NCI-H510A treated with DMSO at 0.1 percent for 48 hours (cell line): ENCODE results near the gene PIK3R1.
A peak's percentile ranks its signal among the peaks of the same experiment; 100 is the strongest.

Source experiments
- DNase-seq: peaks from one replicate; lab custom pipeline; 2025; lab: John Stamatoyannopoulos, UW

PIK3R1 gene

DNA sequence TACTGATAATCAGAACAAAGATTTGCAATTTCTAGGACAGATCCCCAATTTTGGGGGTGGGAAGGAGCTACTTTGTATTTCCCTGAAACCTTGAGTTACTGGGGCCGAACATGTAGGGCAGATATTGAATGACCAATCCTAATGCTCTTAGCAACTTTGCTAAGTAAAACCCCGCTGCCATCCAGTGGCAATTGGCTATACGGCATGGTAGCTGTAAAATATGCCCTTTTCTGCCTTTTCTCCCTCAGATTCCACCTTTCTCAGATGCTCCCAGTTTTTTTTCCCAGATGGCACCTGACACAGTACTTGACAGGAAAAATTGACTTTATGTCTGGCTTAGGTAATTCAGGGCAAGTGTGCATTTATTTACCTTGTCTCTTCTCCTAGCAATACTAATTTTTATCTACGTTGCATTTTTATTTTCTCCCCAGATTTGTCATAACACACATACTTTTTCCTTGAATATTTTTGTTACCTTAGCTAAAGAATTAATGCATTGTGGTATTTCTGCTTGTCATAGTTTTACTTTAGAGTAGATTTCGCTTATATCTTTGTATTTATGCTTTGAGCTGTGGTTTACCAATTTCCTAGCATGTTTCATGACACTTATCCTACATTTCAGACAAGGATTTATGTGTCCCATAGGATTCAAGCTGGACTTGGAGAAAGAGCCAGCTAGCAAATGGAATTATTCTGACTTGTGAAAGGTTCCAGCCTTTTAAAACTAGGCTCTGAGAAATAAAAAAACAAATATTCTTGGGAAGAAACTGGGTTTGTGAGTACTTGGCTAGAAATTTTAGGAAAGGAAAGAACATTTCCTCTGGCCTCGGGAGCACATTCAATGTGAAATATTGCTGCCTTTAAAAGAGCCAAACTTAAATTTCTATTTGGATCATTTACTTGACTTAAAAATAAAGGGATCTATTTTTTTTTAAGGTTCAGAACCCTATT is 37.4 kb downstream of the PIK3R1 start:
- peak; percentile 31 for DNase-seq

DNA sequence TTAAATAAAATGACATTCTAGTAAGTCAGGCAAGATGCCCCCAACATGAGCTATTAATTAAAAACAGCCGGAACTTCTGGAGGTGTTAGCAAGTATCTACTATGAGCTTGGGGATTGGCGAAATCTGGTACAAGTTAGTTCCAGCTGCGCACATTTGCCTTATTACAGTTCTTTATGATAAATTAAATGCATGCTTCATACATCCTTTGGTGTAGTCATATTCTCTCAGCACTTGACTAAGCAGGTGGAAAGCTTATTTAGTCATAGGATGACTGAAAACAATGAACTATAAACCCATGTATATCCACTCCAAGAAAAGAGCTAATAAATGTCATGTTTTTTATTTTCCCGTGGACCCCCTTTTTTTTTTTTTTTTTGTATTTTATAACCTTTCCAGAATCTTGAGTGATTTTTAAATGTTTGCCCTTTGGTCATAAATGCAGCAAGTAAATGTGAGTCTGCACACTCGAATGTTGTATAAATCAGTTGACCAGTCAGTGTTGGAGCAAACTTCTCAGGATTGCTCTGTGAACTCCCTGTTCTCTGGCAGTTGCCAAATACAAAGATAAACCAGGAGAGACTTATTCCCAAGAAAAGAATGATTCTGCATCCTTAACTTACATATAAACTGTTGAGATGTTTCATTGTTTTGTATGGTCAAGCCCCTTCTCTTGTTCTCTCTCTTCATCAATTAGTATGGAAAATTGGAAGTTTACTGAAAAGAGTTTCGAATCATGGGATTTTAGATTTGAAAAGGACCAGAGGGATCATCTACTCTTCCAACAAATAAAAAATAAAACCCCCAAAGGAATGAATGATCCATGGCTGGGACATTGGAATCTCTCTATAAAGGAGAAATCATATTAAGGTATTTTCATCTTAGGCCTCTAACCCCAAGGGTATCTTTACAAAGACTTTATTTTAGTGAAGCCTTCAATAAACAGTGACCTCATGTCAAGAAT is 38.3 kb downstream of the PIK3R1 start:
- no peak for DNase-seq

DNA sequence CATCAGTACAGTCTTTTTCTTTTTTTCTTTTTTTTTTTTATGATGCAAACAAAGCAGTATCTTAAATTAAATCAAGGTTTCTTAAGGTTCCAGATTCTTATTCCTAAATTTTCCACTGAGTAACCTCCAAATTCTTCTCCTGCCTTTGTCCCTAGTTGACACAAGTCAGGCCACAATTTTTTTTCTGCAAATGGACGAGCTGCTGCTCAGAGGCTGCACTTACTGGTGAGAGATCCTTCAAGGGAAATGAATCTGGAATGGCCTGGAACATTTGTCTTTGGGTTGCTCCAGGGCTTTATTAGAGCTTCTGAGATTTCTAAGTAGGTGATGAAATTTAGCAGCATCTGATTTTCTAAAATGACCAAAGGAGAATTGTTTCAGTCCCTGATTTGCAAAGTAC is 39.3 kb downstream of the PIK3R1 start:
- no peak for DNase-seq

DNA sequence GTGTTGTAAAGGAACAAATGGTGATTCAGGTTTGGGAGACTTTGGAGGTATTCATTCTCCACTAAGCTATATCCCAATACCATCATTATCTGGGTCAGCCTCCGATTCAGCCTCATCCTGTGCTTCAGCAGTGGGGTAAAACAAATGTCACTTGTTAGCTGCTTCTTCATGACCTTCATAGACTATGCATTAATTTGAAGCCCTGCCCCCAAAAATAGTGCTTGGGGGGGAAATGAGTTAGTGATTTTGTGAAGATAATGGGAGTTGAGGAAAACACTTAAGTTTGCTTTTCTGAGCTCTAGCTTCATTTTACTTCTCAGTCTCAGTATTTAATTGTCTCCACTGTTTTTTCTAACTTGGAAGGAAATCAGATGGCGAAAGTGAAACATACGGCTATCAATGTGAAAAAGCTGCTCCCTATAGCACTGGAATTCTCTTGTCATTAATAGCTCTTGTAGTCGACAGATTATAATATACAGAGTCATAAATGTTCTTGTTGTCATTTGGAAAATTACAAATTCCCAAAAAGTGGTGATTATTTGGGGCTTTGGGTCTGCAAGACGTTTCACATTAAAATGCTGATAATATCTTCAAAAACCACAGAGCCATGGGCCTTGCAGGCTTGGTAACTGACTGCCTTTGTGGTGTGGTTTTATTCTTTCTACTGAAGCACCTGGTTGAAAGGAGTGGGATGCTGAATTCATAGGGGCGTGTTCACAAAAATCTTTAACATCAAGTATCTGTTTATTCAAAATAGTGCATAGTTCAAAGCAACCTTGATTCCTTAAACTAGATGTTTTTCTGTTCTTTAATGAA is 40.0 kb downstream of the PIK3R1 start:
- no peak for DNase-seq

DNA sequence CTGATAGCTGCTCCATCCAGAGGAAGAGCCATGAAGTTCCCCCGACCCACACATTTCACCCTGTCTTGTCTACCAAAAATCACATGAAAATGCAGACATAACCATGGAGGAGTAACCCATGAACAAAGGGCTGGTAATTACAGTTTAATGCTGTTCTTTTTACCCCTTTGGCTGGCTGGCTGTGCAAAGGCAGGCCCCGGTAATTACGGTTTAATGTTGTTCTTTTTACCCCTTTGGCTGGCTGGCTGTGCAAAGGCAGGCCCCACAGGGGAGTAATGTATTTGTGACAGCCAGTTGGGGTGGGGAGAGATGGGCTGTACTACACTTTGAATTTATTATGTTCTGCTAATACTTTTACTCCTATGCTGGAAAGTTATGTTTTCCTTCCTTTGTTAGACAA is 41.7 kb downstream of the PIK3R1 start:
- DNase-seq, result no peak

DNA sequence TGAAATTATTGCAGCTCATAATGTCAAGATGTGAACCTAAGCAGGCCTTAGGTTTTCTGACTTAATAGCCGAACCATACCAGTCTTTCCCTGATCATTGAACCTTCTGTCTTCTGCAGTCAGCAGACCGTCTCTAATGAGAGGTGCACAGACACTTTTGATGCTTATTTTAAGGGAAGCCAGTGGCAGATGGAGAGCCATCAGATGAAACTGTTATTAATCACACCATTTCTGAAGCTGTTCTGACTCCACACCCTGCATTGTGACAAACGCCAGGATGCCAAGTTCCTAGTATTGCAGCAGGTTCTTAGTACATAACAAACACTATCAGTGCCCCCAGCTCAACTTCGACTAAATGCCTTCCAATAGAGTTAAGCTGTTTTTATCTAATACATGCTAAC is 43.0 kb downstream of the PIK3R1 start:
- no peak for DNase-seq

DNA sequence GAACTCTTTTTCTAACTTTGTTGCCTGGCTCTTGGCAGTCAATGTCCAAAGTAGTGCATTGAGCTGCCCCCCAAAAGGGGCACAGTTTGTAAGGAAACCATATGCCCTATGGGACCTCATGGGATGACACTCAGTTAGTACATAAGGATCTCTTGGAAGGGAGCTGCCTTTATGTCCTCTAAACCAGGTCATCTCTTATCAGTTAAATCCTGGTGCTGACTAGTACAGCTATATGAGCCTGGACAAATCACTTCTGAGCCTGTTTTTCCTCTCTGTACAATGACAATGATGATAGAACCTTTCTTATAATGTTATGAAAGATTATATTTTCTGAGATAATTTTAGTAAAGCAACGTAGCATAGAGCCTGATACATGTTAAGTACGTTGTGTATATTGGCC is 44.1 kb downstream of the PIK3R1 start:
- DNase-seq, result no peak

DNA sequence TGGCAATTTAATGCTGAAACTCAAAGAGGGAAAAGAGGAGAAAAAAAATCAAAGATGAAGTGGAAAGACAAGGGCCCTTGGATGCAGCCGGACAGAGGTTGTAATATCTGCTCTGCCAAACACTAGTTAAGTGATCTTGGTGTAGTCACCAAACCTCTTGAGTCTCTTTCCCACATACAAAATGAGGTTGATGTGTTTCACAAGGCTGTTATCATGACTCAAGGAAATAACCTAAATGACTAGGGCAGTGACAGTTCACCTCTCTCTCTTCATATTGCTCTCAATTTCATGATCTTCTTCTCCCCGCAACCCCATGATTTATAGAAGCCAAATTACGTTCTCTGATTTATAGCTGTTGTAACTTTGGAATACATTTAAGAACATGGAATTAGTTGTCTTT is 44.9 kb downstream of the PIK3R1 start:
- DNase-seq, result no peak

DNA sequence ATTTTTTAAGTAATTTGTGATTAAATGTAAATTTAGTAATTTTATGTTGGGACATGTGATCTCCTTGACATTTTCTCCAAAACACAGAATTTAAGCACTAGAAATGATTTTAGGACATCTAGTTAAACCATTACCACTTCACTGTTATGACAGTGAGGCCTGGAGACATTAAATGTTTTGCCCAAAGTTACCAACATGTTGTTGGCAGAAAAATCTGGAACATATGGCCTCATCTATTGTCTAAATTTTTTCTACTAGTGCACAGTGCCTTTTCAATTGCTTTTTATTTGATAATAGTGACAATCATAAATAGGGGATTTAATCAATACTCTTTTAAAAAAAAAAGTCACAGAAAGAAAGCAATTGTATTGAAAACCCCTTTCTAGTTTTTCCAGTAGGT is 45.6 kb downstream of the PIK3R1 start:
- DNase-seq, result no peak

DNA sequence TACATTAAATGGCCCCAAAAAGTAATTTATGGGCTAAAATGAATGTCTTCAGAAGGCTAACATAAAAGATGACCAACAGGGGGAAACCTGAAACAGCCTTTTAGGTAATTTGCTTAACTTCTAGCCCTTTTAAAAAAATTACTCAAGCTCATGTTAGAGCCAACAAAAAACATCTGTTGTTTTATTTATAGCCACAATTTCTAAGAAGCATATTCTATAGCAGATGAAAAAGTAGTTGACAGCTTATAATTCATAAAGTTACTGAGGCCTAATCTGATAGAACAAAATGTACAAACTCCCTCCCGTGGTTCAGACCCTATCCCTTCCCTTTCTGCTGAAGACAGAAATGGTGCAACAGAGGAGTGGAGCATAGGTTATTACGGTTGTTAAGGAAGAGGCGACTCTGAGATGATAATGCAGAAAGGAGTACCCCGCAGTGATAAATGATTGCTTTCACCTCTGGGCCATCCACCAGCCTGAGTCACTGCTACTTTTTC is 46.1 kb downstream of the PIK3R1 start:
- no peak for DNase-seq

DNA sequence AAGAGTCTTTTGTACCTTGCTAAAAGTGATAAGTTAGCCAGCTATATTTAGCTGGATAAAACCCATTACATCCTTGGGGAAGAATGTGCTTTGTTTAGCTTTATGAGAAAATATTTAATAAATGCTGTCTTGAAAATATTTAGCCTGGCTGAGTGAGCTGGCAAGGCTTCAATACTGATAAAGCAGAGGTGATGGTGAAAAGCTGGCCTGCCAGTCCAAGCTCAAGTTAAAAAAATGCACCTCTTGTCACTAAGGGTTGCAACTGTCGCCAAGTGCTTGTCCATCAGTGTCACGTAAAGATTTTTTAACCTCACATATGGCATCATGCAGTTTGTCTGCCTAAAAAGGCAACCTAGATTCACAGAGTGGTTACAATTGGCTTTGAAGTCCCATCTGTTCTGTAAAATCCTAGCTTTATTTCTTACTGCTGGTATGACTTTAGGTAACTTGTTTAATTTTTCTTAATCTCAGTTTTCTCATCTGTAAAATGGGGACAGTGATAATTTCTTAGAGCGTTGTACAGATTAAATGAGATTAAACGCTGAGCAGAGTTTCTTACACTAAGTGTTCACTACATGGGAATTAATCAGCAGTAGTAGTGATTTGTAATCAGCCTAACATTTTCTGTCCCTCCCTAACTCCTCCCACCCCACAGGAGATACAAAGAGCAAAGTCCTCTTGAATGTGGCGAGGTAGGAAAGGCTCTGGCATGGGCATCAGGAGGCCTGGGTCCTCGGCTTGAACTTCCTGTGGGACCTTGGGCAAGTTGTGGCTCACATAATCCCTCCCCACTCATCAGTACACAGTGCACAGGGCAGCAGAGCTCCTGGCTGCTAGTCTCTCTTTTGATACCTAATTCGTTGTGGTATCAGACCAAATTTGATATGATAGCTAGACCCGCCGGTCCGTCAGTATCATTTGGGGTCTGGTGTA is 48.7 kb downstream of the PIK3R1 start:
- DNase-seq, result no peak

DNA sequence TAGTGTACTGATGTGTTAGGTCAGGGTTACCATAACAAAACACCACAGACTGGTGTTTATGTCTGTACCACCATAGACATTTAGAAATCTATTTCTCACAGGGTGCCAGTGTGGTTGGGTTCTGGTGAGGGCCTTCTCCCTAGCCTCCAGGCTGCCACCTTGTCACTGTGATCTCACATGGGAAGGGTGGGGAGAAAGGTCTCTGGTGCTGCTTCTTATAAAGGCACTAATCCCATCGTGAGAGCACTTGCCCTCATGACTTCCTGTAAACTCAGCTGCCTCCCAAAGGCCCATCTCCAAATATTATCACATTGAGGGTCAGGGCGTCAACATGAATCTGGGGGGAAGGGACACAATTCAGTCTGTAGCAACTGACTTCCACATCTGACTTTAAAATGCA is 49.8 kb downstream of the PIK3R1 start:
- DNase-seq, result no peak

DNA sequence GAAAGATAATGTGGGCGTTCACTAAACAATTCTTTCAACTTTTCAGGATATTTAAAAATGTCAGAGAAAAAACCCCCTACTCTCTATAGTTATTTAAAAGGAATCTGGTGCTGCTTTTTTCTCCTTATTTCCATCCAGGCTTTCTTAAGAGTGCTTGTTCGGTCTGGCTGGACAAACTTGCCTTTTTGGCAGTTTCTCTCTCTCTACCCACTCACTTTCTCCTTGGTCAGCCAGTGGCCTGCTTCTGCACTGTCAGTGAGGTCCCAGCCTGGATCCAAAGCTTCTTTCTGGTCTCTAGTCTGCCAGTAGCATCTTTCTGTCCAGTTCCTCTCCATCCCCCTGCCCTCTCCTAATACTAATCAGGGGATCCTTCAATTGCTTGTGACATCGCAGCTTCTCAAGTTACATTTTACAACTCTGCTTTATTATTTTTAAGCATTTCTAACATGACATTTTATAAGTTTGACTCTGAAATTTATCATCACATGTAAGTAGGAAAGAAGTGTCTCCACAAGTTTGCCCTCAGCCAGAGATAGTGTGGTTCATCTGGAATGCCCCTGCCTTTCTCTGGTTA is 50.4 kb downstream of the PIK3R1 start:
- DNase-seq, result no peak

DNA sequence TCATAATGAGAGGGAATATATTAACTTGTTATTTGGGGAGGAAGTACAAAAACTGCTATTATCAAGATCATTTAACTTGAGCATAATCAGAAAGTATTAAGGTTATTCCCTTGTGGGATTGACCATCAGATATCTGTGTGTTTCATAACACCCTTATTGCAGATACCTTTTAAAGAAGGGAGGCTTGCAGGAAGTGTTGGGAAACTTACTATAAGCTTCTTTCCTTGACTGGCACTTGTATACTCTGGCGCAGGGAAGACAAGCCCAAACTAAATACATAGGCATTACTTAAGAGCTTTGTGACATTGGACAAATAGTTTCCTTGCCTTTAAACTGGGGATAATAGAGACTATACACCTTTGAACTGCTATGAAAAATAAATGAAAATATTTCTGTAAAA is 50.9 kb downstream of the PIK3R1 start:
- no peak for DNase-seq

DNA sequence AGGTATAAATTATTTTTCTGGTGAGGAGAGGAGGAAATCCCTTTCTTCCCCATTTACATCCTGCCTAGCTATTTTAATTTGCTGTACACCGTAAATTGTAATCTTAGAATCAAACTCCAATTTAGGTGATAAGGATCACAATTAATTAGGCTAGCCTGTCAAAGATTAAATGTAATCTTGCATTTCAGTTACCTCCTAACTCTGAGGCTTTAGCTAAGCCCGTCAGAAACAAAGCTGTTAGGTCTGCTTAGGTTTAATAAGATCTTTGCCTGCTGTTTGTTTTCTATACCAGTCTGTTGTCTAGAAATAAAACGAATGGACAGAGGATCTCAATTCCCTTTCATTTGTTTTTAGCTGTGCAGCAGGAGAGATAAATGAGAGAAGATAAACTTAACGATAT is 51.5 kb downstream of the PIK3R1 start:
- DNase-seq, result no peak

DNA sequence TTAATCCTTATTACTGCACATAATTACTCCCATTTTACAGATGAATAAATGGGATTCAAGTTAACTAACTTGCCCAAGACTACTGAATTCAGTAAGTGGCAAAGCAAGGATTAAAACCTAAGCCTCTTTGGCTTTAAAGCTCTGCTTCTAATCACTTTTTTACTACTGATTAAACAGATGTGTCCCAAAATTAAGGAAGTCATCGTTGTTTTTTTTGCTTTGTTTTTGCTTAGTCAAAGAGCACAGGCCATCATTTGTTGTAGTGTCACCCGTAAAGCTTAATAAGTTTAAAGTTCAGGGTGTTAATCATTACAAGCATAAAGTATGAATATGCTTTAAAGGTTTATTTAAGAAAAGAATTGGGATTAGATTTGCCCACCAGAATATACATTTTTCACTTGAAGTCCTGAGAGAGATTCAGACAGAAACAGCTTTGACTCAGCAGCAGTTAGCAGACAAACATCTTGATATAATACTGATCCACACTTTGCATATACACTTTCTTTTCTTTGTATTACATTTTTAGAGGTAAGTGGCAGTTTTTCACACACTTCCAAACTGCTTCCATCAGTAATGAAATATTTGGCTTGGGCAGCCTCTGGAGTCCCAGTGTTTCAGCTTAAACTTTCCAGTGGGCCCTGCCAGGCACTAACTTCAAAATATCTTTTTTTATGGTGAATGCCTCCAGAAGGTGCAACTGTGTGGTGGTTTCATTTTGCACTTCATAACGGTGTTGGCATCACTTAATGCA is 52.7 kb downstream of the PIK3R1 start:
- no peak for DNase-seq

DNA sequence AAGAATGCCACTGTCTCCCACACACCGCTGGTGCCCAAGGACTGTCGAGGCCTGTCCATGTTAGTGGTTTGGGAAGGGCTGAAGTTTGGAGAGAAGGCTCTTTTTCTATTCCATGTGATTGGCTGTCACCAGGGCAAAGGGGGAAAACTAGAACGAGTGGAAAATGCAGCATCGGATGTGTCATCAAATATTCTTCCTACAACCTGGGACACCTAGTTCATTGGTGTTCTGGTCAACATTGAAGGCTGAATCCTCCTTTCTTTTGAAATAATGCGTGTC is 53.2 kb downstream of the PIK3R1 start:
- no peak for DNase-seq

DNA sequence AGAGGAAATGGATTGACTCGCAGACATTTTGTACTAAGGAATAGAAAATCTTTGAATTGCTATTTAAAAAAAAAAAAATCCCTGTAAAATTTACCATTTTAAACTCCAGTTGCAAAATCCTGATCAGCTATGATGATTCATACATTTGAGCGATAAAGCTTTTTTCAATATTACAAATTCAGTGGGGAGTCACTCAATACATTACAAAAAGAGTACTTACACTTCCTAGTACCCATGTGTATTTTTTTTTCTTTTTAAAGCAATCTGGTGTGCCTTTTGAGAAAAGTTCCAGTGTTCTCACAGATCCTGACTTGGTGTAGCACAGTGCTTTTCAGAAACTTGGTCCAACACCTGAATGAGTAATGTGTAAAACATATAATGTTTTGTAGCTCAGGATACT is 54.3 kb downstream of the PIK3R1 start:
- DNase-seq, result no peak

DNA sequence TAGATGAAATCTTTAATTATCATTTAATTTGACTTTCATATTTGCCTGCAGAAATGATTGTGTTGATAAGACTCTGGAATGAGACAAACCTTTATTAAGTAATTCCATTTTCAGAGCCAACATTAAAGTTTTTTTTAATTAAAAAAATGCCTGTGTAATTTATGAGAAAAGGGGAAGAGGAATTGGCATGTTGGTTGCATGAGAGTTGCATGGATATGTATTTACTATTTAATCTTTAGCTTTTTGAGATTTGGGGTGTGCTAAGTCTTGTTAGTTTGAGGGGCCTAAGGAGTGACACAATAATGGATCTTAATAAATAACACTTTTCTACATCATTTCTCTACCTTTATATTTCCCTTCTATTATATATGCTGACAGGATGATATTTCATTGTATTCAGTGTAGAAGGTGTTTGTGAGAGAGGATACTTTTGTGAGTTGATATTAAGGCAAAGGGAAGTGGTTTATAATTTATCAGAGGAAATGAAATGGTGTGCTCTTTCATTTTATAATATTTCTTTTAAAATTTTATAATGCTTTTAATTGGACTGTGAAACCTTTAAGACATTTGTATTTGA is 54.9 kb downstream of the PIK3R1 start:
- no peak for DNase-seq

DNA sequence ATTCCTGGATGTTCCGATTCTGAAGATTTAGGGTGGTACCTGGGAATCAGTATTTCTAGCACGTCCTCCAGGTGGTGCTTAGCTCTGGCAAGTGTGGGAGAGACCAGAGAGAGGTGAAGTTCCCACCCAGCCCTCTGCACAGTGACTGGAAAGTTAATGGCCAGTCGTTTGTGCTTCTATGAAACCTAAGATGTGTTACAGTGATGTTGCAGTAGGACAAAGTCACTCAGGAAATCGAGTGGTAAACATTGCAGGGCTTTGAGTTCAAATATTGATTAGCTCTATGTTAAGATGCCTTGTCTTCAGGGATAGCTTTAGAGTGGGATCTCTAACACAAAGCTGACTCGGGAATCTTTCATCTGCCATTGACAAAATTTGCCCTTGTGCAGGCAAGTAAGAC is 55.6 kb downstream of the PIK3R1 start:
- no peak for DNase-seq
